Measurements from ENCODE around the gene ZNF668.

The ZNF668 gene

DNA sequence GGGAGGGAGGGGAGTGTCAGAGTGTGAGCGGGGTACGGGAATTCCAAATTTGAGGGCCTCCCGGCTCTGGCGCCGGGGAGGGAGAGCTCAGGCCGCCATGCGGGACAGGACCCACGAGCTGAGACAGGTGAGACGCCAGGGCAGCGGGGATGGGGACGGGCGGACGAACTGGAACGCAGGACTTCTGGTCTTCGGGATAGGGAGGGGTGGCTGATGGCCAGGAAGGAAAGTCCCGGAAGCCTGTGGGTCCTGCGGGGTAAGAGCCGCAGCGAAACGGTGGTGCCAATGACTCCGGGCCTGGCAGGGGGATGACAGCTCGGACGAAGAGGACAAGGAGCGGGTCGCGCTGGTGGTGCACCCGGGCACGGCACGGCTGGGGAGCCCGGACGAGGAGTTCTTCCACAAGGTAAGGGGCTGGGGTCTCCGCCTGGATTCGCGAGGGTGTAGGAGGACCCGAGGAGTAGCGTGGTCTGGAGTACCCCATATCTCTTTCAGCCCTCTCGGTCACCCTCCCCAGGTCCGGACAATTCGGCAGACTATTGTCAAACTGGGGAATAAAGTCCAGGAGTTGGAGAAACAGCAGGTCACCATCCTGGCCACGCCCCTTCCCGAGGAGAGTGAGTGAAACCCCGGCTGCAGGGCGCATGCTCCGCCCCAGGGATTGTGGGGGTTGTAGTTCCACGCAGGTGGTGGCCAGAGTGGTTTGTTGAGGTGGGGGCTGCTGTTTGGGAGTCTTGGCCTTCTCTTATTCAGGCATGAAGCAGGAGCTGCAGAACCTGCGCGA is 40.1 kb downstream of the ZNF668 start:
- FAIRE-seq (no peak), DNase-seq (ENCODE audit: insufficient read length, low spot score) (peak; percentile 88)
- TF ChIP-seq, protein P1, sequence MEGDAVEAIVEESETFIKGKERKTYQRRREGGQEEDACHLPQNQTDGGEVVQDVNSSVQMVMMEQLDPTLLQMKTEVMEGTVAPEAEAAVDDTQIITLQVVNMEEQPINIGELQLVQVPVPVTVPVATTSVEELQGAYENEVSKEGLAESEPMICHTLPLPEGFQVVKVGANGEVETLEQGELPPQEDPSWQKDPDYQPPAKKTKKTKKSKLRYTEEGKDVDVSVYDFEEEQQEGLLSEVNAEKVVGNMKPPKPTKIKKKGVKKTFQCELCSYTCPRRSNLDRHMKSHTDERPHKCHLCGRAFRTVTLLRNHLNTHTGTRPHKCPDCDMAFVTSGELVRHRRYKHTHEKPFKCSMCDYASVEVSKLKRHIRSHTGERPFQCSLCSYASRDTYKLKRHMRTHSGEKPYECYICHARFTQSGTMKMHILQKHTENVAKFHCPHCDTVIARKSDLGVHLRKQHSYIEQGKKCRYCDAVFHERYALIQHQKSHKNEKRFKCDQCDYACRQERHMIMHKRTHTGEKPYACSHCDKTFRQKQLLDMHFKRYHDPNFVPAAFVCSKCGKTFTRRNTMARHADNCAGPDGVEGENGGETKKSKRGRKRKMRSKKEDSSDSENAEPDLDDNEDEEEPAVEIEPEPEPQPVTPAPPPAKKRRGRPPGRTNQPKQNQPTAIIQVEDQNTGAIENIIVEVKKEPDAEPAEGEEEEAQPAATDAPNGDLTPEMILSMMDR (IDR thresholded peaks at IDR 0.05; ENCODE audit: insufficient read depth, missing control alignments): no peak

DNA sequence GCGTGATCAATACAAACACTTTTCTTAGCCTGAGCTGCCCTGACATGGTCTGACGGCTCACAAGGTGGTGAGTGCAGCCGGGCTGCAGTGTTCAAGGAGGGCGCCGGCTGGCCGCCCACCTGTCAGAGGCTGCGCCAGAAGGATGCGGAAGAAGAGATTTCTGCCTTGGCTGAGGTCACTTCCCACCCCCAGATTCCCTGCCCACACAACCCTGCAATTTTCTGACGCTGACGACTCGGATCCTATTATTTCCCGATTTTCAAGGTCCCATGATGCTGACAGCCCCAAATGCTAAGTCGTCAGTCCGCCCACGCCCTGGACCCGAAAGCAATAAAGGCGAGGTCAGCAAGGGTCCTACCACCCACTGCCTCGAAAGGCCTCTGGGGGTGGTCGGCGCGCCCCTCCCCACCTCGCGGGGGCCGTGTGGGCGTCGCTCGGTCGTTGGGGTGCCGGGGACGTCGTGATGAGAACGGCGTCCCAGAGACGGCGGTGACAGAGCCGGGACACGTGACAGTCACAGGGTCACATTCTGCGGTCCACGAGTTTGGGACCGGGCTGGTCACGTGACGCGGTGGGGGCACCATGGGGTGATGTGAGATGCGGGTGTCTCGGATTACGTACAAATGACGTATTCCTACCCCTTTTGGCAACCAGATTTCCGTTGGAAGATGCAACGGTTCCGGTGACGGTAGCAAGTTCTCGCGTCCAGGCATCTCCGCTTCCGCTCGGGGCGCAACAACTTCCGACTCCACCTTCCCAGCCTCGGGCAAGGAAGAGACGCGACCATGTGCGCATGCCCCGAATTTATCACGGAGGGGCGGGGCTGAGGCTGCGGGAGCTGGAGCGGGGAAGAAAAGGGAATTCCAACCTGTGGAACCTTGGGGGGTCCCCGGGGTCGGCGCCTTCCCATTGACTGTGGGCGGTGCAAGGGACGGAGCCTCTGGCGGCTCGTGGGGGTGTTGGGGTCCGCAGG is 41.0 kb downstream of the ZNF668 start, which contains the start of gene STX4:
Gene STX4, plus strand, starts transcription at position 823 of the 973 bp plus-strand sequence. CDS start 248 bp downstream, outside the sequence.
- no peak for FAIRE-seq
- TF ChIP-seq, protein P1 (IDR thresholded peaks at IDR 0.05; ENCODE audit: insufficient read depth, missing control alignments): no peak
- peak; percentile 81 for DNase-seq (ENCODE audit: insufficient read length, low spot score)

DNA sequence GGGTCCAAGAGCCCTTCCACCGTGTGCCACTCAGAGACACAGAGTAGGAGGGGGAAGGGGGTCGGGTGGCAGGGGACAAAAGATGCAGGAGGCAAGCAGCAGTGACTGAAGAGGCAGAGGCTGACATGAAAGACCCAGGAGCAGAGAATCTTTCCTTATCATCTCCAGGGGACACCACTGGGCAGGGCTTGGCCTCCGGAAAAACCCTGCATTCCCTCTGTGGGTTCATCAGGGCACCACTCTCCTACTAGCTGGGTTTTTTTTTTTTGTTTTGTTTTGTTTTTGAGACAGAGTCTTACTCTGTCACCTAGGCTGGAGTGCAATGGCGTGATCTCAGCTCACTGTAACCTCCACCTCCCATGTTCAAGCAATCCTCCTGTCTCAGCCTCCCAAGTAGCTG is 42.8 kb downstream of the ZNF668 start:
- FAIRE-seq (no peak), DNase-seq (ENCODE audit: insufficient read length, low spot score) (no peak)
- TF ChIP-seq, protein P1 (IDR thresholded peaks at IDR 0.05; ENCODE audit: insufficient read depth, missing control alignments): no peak

DNA sequence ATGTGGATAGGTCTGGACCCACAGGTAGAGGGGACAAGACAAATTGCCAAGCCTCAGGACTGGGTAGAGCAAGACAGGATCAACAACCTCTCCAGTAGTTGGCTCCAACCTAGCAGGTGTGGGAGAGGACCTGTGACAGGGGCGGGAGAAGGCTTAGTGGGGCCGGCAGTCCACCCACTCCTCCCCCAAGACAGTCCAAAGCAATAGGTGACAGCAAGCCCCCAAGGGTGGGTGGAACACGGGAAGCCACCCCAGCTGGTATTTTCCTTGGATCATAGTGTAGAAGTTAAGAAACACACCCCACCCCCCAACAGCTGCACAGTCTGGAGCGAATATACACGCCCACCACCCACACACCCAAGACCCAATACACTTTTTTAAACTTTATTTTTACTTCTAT is 44.8 kb downstream of the ZNF668 start:
- DNase-seq (ENCODE audit: insufficient read length, low spot score) (no peak), FAIRE-seq (no peak)

DNA sequence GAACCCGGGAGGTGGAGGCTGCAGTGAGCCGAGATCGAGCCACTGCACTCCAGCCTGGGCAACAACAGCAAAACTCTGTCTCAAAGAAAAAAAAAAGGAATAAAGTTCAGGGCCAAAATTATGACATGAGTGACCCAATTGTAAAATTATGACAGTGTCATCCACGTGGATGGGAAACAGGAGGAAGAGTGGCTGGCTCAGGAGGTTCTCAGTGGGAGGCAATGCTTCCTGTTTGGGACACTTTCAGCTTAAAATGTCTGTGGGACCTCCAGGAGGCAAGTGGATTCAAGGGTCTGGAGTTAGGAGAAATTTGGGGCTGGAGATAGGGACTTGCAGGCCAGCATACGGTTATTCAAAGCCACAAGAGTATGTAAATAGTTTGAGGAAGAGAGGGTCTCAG is 48.7 kb downstream of the ZNF668 start:
- FAIRE-seq: no peak
- TF ChIP-seq, protein P1 (IDR thresholded peaks at IDR 0.05; ENCODE audit: insufficient read depth, missing control alignments): no peak

More for the DNA sequence above, 44.8 kb downstream of the ZNF668 start:
- TF ChIP-seq, protein P1 (IDR thresholded peaks at IDR 0.05; ENCODE audit: insufficient read depth, missing control alignments): no peak

DNA sequence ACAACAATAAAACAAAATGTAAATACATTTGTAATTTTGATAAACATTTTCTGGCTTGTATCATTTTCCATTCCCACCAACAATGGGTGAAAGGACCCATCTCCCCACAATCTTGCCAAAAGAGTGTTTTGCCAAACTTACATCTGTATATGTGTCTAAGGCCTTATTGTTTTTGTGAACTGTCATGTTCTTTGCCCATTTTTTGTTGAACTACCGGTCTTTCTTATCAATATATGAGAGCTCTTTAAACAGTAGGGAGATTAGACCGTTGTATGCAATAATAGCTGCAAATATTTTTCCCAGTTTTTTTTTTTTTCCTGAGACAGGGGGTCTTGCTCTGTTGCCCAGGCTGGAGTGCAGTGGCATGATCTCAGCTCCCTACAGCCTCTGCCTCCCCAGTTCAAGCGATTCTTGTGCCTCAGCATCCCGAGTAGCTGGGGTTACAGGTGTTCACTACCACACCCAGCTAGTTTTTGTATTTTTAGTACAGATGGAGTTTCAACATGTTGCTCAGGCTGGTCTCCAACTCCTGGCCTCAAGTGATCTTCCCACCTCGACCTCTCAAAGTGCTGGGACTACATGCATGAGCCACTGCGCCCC is 50.3 kb downstream of the ZNF668 start:
- no peak for DNase-seq (ENCODE audit: insufficient read length, low spot score)
- TF ChIP-seq, protein P1 (IDR thresholded peaks at IDR 0.05; ENCODE audit: insufficient read depth, missing control alignments): no peak
- FAIRE-seq: no peak

More for the DNA sequence above, 48.7 kb downstream of the ZNF668 start:
- no peak for DNase-seq (ENCODE audit: insufficient read length, low spot score)

All from D721Med (cell line).